Measurements from ENCODE around the gene PIK3CG.

DNA sequence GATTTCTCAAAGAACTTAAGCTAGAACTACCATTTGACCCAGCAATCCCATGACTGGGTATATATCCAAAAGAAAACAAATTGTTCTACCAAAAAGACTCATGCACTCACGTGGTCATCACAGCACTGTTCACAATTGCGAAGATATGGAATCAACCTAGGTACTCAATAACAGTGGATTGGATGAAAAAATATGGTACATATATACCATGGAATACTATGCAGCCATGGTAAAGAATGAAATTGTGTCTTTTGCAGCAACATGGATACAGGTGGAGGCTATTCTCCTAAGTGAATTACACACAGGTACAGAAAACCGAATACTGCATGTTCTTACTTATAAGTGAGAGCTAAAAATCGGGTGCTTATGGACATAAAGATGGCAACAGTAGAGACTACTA lies 61.8 kb downstream of the PIK3CG start:
- TF ChIP-seq, protein P1, sequence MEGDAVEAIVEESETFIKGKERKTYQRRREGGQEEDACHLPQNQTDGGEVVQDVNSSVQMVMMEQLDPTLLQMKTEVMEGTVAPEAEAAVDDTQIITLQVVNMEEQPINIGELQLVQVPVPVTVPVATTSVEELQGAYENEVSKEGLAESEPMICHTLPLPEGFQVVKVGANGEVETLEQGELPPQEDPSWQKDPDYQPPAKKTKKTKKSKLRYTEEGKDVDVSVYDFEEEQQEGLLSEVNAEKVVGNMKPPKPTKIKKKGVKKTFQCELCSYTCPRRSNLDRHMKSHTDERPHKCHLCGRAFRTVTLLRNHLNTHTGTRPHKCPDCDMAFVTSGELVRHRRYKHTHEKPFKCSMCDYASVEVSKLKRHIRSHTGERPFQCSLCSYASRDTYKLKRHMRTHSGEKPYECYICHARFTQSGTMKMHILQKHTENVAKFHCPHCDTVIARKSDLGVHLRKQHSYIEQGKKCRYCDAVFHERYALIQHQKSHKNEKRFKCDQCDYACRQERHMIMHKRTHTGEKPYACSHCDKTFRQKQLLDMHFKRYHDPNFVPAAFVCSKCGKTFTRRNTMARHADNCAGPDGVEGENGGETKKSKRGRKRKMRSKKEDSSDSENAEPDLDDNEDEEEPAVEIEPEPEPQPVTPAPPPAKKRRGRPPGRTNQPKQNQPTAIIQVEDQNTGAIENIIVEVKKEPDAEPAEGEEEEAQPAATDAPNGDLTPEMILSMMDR (IDR thresholded peaks at IDR 0.05), result no peak
- no peak for TF ChIP-seq EP300 (IDR thresholded peaks at IDR 0.05)
